WTC11 (cell line): ENCODE measurements around the gene PAX9.

Experiments
- NR2C2 ChIP-seq: sonication (generic); formaldehyde crosslinking; IDR thresholded peaks from 2 replicates; pipeline ENCODE4 v1.8.0; 2022; ENCODE audit warnings: mild to moderate bottlenecking, missing genetic modification reagents
- ZNF219 ChIP-seq: sonication (generic); formaldehyde crosslinking; IDR thresholded peaks from 2 replicates; pipeline ENCODE4 v1.8.0; 2023; ENCODE audit warnings: missing genetic modification reagents, mild to moderate bottlenecking, borderline replicate concordance
- TF ChIP-seq, protein P1 (sequence below): fragments of 200-600 bp; IDR thresholded peaks from 2 replicates; pipeline ENCODE4 v1.8.0; 2022; ENCODE audit warnings: antibody characterized with exemption

DNA sequence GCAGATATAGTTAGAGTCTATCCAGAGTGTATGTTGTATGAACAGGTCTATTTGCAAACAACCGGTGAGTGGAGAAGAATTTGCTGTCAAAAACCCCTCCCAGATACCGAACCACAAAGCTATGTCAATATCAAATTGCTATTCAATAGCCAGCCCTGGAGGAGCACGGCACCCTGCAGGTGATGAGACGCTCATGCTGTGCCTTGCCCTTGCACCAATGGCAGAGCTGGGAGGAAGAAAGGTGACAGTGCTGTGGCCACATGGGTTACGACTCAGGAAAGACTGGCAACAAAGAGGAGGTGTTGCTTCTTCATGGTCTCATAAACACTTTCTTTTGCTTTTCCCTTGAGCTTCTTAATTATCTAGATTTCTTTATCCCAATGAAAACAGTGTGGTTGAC, 55.7 kb downstream of the PAX9 start:
- TF ChIP-seq, protein P1, sequence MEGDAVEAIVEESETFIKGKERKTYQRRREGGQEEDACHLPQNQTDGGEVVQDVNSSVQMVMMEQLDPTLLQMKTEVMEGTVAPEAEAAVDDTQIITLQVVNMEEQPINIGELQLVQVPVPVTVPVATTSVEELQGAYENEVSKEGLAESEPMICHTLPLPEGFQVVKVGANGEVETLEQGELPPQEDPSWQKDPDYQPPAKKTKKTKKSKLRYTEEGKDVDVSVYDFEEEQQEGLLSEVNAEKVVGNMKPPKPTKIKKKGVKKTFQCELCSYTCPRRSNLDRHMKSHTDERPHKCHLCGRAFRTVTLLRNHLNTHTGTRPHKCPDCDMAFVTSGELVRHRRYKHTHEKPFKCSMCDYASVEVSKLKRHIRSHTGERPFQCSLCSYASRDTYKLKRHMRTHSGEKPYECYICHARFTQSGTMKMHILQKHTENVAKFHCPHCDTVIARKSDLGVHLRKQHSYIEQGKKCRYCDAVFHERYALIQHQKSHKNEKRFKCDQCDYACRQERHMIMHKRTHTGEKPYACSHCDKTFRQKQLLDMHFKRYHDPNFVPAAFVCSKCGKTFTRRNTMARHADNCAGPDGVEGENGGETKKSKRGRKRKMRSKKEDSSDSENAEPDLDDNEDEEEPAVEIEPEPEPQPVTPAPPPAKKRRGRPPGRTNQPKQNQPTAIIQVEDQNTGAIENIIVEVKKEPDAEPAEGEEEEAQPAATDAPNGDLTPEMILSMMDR: no peak
- no peak for TF ChIP-seq NR2C2 (CRISPR knock-in tag)
- no peak for TF ChIP-seq ZNF219
